ENCODE data around the gene EML2.
"Not testable (repeated sequence)": the region's sequence is repeated elsewhere in the genome, so short reads cannot be mapped to it uniquely, and the experiment has no call there.

Gene EML2

GRCh38 chr19:45616704-45617017 is 22.5 kb downstream of the EML2 start:
- no peak for DNase-seq (ENCODE audit: low spot score)
- in situ Hi-C loops (cut with MboI; ENCODE audit: low sequenced_read_pairs, unreplicated experiment): no loop called here
- TF ChIP-seq CTCF (IDR thresholded peaks at IDR 0.05; ENCODE audit: borderline replicate concordance, control extremely low read depth, extremely low read depth, insufficient read depth, missing control alignments): no peak

- in situ Hi-C loops (cut with MboI; ENCODE audit: low sequenced_read_pairs, unreplicated experiment): no loop called here
- no peak for TF ChIP-seq CTCF (IDR thresholded peaks at IDR 0.05; ENCODE audit: borderline replicate concordance, control extremely low read depth, extremely low read depth, insufficient read depth, missing control alignments)
- DNase-seq (ENCODE audit: low spot score): peak; percentile 94
These were observed 23.1 kb downstream of the EML2 start for GRCh38 chr19:45615795-45616703.

- in situ Hi-C loops (cut with MboI; ENCODE audit: low sequenced_read_pairs, unreplicated experiment); DNase-seq (ENCODE audit: low spot score): not testable (repeated sequence)
These were observed 24.1 kb downstream of the EML2 start for GRCh38 chr19:45615056-45615455.

GRCh38 chr19:45613926-45614725 is 25.1 kb downstream of the EML2 start:
- TF ChIP-seq CTCF (IDR thresholded peaks at IDR 0.05; ENCODE audit: borderline replicate concordance, control extremely low read depth, extremely low read depth, insufficient read depth, missing control alignments): no peak
- in situ Hi-C loops (cut with MboI; ENCODE audit: low sequenced_read_pairs, unreplicated experiment): no loop called here
- DNase-seq (ENCODE audit: low spot score): peak; percentile 82

- TF ChIP-seq CTCF (IDR thresholded peaks at IDR 0.05; ENCODE audit: borderline replicate concordance, control extremely low read depth, extremely low read depth, insufficient read depth, missing control alignments): no peak
- in situ Hi-C loops (cut with MboI; ENCODE audit: low sequenced_read_pairs, unreplicated experiment): no loop called here
- no peak for DNase-seq (ENCODE audit: low spot score)
These were observed 30.2 kb downstream of the EML2 start for GRCh38 chr19:45608948-45609347.

GRCh38 chr19:45607071-45608029 is 31.8 kb downstream of the EML2 start:
- peak; percentile 56 for DNase-seq (ENCODE audit: low spot score)

More at GRCh38 chr19:45607071-45608029, 31.8 kb downstream of the EML2 start:
- in situ Hi-C loops (cut with MboI; ENCODE audit: low sequenced_read_pairs, unreplicated experiment): no loop called here
- peak; percentile 64 for TF ChIP-seq CTCF (IDR thresholded peaks at IDR 0.05; ENCODE audit: borderline replicate concordance, control extremely low read depth, extremely low read depth, insufficient read depth, missing control alignments)

Data from GM13976 (cell line).